ENCODE measurements around the gene BEST4.

Gene BEST4

DNA sequence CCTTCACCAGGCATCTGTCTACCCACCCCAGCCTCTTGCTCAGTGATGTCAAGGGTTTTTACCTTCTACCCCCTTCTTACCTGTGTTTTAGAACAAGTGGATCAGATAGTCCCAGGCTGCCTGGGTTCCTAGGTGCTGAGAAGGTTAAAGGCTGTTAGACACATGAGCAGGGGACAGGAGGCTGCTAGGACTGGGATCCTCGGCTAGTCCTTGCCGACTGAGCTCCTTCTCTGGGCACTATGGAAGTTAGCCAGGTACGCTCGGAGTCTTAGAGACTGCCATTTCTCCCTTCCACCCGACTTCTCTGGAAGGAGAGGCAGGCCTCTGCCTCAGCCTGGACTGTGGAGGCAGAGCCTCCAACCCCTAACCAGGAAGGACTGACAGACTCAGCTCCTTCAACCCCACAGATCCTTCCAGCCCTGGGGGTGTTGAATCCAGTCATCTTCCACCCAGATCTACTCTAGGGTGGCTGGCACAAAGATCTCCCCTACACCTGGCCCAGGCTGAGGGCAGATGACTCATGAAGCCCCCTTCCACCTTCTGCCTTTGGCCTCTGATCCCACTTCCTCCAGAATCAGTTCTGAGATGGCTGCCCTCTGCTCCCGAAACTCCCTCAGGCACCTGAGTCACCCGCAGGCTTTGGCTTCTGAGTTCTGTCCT lies 18.9 kb upstream of the BEST4 start, which contains the start of gene DYNLT4:
Gene DYNLT4, minus strand, starts transcription at position 648 of the 660 bp plus-strand sequence. CDS start 683 bp downstream, outside the sequence.
- TF ChIP-seq, protein P1, sequence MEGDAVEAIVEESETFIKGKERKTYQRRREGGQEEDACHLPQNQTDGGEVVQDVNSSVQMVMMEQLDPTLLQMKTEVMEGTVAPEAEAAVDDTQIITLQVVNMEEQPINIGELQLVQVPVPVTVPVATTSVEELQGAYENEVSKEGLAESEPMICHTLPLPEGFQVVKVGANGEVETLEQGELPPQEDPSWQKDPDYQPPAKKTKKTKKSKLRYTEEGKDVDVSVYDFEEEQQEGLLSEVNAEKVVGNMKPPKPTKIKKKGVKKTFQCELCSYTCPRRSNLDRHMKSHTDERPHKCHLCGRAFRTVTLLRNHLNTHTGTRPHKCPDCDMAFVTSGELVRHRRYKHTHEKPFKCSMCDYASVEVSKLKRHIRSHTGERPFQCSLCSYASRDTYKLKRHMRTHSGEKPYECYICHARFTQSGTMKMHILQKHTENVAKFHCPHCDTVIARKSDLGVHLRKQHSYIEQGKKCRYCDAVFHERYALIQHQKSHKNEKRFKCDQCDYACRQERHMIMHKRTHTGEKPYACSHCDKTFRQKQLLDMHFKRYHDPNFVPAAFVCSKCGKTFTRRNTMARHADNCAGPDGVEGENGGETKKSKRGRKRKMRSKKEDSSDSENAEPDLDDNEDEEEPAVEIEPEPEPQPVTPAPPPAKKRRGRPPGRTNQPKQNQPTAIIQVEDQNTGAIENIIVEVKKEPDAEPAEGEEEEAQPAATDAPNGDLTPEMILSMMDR (IDR thresholded peaks at IDR 0.05) = no peak

DNA sequence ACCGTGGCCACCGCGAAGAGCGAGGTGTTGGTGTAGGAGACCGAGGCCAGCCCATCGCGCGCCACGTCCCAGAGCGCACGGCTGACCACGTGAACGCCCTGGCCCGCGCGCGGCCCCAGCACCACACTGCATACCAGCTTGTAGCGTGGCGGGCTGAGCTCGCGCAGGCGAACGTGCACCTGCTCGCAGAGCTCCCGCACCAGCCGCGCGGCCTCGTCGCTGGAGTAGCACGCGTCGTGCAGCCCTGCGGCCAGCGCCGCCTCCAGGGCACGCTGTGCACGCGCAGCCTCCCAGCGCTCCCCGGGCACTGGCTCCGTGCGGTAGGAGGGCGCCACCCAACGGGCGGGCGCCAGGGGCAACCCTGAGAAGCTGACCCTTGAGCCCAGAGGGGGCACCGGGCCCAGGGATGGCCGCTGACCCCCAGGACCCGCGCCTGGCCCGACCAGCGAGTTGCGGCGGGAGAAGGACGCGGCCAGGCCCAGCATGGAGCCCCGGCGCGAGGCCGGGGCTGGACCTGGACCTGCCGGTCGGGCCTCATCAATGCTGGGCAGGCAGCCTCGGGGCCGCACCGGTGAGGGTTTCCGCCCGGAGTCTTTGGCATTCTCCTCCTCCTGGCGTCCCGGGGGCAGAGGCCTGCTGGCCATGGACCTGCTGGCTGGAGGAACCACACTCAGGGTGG lies 18.2 kb upstream of the BEST4 start:
- TF ChIP-seq, protein P1 (IDR thresholded peaks at IDR 0.05) = no peak

DNA sequence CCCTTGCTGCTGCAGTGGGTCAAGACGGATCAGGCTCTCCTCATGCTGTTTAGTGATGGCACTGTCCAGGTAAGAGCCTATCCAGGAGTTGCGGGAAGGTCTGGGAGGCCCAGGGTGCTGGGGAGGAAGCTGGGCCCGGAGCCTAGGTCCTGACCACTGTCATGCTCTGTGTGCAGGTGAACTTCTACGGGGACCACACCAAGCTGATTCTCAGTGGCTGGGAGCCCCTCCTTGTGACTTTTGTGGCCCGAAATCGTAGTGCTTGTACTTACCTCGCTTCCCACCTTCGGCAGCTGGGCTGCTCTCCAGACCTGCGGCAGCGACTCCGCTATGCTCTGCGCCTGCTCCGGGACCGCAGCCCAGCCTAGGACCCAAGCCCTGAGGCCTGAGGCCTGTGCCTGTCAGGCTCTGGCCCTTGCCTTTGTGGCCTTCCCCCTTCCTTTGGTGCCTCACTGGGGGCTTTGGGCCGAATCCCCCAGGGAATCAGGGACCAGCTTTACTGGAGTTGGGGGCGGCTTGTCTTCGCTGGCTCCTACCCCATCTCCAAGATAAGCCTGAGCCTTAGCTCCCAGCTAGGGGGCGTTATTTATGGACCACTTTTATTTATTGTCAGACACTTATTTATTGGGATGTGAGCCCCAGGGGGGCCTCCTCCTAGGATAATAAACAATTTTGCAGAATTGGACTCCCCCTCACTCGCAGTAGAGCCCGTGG lies 17.5 kb upstream of the BEST4 start:
- TF ChIP-seq, protein P1 (IDR thresholded peaks at IDR 0.05) = no peak

DNA sequence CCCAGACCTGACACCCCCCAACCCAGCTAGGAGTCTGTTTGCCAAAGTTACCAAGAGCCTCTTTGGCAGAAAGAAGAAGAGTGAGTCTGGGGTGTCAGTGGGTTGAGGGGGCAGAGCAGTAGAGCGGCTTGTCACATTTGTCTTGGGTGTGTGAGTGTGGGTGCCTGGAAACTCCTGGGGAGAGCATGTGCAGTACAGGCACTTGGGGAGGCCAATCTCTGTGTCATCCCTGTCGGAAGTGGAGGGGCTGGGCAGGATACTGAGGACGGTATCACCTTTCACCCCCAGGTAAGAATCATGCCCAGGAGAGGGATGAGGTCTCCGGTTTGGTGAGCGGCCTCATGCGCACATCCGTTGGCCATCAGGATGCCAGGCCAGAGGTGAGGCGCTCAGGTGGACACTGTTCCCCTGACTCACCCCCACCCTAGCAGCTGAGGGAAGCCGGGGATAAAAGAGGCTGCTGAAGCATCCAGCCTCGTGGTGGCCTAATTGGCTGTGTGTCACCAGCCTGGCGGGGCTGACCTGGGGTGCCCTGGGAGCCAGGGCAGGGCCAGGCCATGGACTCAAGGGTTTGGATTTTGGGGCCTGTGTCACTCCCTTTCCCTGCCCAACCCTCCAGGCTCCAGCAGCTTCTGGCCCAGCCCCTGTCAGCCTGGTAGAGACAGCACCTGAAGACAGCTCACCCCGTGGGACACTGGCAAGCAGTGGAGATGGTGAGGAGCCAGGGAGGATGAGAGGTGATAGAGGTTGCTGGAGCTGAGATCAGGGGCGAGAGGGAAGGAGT lies 15.5 kb upstream of the BEST4 start:
- TF ChIP-seq, protein P1 (IDR thresholded peaks at IDR 0.05) = no peak

DNA sequence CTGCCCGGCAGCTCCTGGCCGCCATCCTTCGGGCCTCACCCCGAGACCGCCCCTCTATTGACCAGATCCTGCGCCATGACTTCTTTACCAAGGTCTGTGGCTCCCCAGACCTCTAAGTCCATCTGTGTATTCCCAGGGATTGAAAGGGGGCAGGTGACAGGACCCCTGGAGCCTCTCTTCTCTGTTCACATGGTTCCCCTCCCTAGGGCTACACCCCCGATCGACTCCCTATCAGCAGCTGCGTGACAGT lies 15.0 kb upstream of the BEST4 start:
- TF ChIP-seq, protein P1 (IDR thresholded peaks at IDR 0.05) = no peak

DNA sequence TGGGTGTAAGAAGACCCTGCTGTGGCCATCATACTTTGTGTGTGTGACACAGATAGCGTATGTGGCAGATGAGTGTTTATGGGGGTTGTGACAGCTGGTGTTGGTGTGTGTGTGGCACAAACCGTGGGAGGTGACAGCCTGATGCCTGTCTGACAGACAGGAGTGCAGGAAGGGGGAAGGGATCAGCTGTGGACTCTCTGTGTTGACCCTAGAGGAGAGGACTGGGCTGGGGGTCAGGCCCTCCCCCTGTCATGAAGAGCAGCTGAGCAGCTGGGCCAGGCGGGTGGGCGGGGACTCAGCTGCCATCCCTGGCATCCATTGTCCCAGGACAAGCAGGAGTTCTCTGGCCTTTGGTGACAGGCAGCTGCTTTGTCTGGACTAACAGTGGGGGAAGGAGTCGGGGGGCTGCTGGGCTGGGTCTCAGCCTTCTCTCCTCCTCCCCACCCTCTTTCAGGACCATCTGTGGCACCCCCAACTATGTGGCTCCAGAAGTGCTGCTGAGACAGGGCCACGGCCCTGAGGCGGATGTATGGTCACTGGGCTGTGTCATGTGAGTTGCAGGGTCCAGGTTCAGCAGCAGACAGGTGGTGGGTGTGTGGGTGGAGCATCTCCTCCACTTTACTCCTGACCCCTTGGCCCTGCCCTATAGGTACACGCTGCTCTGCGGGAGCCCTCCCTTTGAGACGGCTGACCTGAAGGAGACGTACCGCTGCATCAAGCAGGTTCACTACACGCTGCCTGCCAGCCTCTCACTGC lies 14.5 kb upstream of the BEST4 start:
- TF ChIP-seq, protein P1 (IDR thresholded peaks at IDR 0.05) = no peak
